ENCODE data around the gene MAP3K15. TPM values are rescaled to one million over a fixed set of nuclear protein-coding genes. Genes with fewer than 3 reads are reported as not detected.
A peak's percentile ranks its signal among the peaks of the same experiment; 100 is the strongest.

Gene MAP3K15
- polyA plus RNA-seq, 3 donors = not detected

DNA sequence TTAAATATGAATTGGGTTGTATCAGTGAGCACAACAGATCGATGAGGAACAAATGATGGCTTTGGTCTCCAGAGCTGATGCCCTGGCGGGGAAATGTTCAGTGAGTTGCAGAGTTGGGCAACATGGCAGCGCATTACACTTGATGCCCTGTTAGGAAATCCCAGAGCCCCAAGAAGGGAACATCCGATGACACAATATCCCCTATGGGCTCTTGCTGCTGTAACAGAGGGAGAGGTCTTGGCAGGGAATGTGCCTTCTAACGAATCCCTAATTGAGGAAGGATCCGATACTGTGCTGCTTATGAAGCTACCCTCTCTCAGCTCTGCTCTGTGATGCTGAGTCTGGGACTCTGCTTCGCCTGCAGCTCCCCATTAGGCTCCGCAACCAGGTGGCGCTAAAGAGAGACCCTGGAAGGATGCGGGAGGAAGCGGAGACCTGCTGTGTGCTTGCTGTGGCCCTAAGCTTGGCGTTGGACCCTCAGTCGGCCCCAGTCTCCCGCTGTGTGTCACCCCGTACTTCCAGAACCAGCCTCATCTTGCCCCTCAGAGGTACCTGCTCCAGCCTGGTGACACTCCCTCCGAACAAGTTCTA is 132.7 kb downstream of the MAP3K15 start:
- Histone ChIP-seq H3K9ac (ENCODE audit: insufficient read depth, low read length, poor library complexity, severe bottlenecking) (no peak overlapping the region), H3K4me2 (replicated peaks; ENCODE audit: extremely low read depth, low read length, poor library complexity, severe bottlenecking) (peak overlapping the region; percentile 20), H3K79me2 (ENCODE audit: insufficient read depth, low read length) (no peaks in the 10 kb centered on the region), H3K9me3 (replicated peaks in 1 of 2; ENCODE audit: control insufficient read depth in 1 of 2, insufficient read depth in 1 of 2, low read length in 2 of 2) (peaks cover 0 to 3% of the 10 kb centered on the region in 2 donors), H3K27ac (ENCODE audit: low read depth in 1 of 2, low read length in 2 of 2) (no peak overlapping the region), H3K36me3 (replicated peaks in 1 of 2; ENCODE audit: control insufficient read depth in 1 of 2, insufficient read depth in 2 of 2, low read length in 2 of 2) (no peaks in the 10 kb centered on the region), H2AFZ (ENCODE audit: insufficient read depth, low read depth, low read length, poor library complexity, severe bottlenecking) (peak overlapping the region; percentile 8), H3K27me3 (ENCODE audit: control insufficient read depth in 2 of 2, insufficient read depth in 2 of 2, low read length in 2 of 2) (no peaks in the 10 kb centered on the region), H3K4me1 (ENCODE audit: control insufficient read depth in 1 of 2, insufficient read depth in 2 of 2, low read length in 2 of 2) (peaks cover 7 to 10% of the 10 kb centered on the region in 2 donors), H3K4me3 (replicated peaks in 1 of 3; ENCODE audit: low read depth in 2 of 3, low read length in 3 of 3) (peak overlapping the region in 1 of 3 experiments; percentile 14), H4K20me1 (ENCODE audit: insufficient read depth, low read length) (no peaks in the 10 kb centered on the region)
- DNase-seq = peak; percentile 36 to 76 (median 52)
- Mint-ChIP-seq H3K36me3 (no peaks in the 10 kb centered on the region), H3K9me3 (peaks cover 0 to 19% (median 6%) of the 10 kb centered on the region in 7 donors), H3K27ac (peak overlapping the region in 2 of 7 donors; percentile 20 to 41), H3K27me3 (ENCODE audit: low read depth in 3 of 3) (peaks cover 1 to 7% (median 4%) of the 10 kb centered on the region in 3 donors), H3K4me3 (peak overlapping the region in 1 of 2 donors; percentile 42), H3K4me1 (peaks cover 8% of the 10 kb centered on the region)
- intact Hi-C loops (cut with micrococcal nuclease) = no loop called here
- 0% methylated on average over 3 of the region's 16 CpGs for WGBS (ENCODE audit: insufficient coverage)
- TF ChIP-seq, protein P1, sequence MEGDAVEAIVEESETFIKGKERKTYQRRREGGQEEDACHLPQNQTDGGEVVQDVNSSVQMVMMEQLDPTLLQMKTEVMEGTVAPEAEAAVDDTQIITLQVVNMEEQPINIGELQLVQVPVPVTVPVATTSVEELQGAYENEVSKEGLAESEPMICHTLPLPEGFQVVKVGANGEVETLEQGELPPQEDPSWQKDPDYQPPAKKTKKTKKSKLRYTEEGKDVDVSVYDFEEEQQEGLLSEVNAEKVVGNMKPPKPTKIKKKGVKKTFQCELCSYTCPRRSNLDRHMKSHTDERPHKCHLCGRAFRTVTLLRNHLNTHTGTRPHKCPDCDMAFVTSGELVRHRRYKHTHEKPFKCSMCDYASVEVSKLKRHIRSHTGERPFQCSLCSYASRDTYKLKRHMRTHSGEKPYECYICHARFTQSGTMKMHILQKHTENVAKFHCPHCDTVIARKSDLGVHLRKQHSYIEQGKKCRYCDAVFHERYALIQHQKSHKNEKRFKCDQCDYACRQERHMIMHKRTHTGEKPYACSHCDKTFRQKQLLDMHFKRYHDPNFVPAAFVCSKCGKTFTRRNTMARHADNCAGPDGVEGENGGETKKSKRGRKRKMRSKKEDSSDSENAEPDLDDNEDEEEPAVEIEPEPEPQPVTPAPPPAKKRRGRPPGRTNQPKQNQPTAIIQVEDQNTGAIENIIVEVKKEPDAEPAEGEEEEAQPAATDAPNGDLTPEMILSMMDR (IDR thresholded peaks at IDR 0.05) = peak; percentile 36

DNA sequence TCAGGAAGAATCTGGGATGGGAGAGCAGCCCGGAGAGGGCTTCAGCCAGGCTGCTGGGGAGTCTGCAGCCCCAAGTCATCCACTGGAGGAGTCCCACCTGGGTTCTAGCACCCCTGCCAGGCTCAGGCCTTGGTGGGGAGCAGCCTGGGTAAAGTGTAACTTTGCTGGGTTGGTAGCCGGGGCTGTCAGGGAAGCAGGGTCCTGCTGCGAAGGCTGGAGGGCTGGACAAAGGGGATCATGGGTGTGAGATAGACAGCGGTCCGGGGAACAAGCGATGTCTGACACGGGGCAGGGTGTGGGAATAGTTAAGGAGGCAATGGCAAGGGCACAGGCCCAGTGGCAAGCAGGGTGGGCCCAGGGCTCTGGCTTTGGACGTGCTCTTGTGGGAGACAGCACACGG is 134.0 kb downstream of the MAP3K15 start:
- H3K27me3 ChIP-seq (ENCODE audit: control insufficient read depth in 2 of 2, insufficient read depth in 2 of 2, low read length in 2 of 2) = no peaks in the 10 kb centered on the region

More for the DNA sequence above, 134.0 kb downstream of the MAP3K15 start:
- peaks cover 8% of the 10 kb centered on the region for H3K4me1 Mint-ChIP-seq
- H3K36me3 ChIP-seq (replicated peaks in 1 of 2; ENCODE audit: control insufficient read depth in 1 of 2, insufficient read depth in 2 of 2, low read length in 2 of 2) = no peaks in the 10 kb centered on the region
- no peak overlapping the region for H3K4me3 ChIP-seq (replicated peaks in 1 of 3; ENCODE audit: low read depth in 2 of 3, low read length in 3 of 3)
- H4K20me1 ChIP-seq (ENCODE audit: insufficient read depth, low read length) = no peaks in the 10 kb centered on the region
- peaks cover 0 to 19% (median 6%) of the 10 kb centered on the region in 7 donors for H3K9me3 Mint-ChIP-seq
- H2AFZ ChIP-seq (ENCODE audit: insufficient read depth, low read depth, low read length, poor library complexity, severe bottlenecking) = no peak overlapping the region
- H3K27ac Mint-ChIP-seq = no peak overlapping the region
- H3K27ac ChIP-seq (ENCODE audit: low read depth in 1 of 2, low read length in 2 of 2) = no peak overlapping the region
- peaks cover 1 to 7% (median 3%) of the 10 kb centered on the region in 3 donors for H3K27me3 Mint-ChIP-seq (ENCODE audit: low read depth in 3 of 3)
- no peak overlapping the region for H3K4me2 ChIP-seq (replicated peaks; ENCODE audit: extremely low read depth, low read length, poor library complexity, severe bottlenecking)
- intact Hi-C loops (cut with micrococcal nuclease) = no loop called here
- H3K4me3 Mint-ChIP-seq = no peak overlapping the region
- no peaks in the 10 kb centered on the region for H3K36me3 Mint-ChIP-seq
- peaks cover 7 to 10% of the 10 kb centered on the region in 2 donors for H3K4me1 ChIP-seq (ENCODE audit: control insufficient read depth in 1 of 2, insufficient read depth in 2 of 2, low read length in 2 of 2)
- no peak overlapping the region for H3K9ac ChIP-seq (ENCODE audit: insufficient read depth, low read length, poor library complexity, severe bottlenecking)
- TF ChIP-seq, protein P1 (IDR thresholded peaks at IDR 0.05) = no peak
- H3K9me3 ChIP-seq (replicated peaks in 1 of 2; ENCODE audit: control insufficient read depth in 1 of 2, insufficient read depth in 1 of 2, low read length in 2 of 2) = peaks cover 0 to 3% of the 10 kb centered on the region in 2 donors
- no peaks in the 10 kb centered on the region for H3K79me2 ChIP-seq (ENCODE audit: insufficient read depth, low read length)
- 100% methylated on average over 3 of the region's 9 CpGs for WGBS (ENCODE audit: insufficient coverage)
- DNase-seq = no peak

Measured in CD14-positive monocyte (primary cell).